Measurements from ENCODE around the gene ZMYND8. TPM values are rescaled to one million over a fixed set of nuclear protein-coding genes. Genes with fewer than 3 reads are reported as not detected.
A peak's percentile ranks its signal among the peaks of the same experiment; 100 is the strongest.
"Not testable (repeated sequence)": the region's sequence is repeated elsewhere in the genome, so short reads cannot be mapped to it uniquely, and the experiment has no call there.

Gene ZMYND8
- total RNA-seq, 1 donor from 2014 or later: 37.9 TPM

- H3K4me3 ChIP-seq: no peak overlapping the region
- DNase-seq: peak; percentile 79
- H3K9me3 ChIP-seq (replicated peaks): no peaks in the 10 kb centered on the region
- H3K27me3 ChIP-seq (ENCODE audit: low read depth): no peaks in the 10 kb centered on the region
- peaks cover 17% of the 10 kb centered on the region for H3K4me1 ChIP-seq
- intact Hi-C loops (cut with micrococcal nuclease): loop anchor here (10.0 kb wide), 1 partner anchor 179 kb away; no protein-coding TSS in a partner anchor
- TF ChIP-seq CTCF (IDR thresholded peaks at IDR 0.05; ENCODE audit: borderline replicate concordance): peak; percentile 89
- H3K27ac ChIP-seq (replicated peaks): no peak overlapping the region
- H3K36me3 ChIP-seq: peaks cover 24% of the 10 kb centered on the region
Observed at GRCh38 chr20:47205577-47206123, 150.8 kb downstream of the ZMYND8 start.

GRCh38 chr20:47204850-47205122, 151.7 kb downstream of the ZMYND8 start:
- H3K36me3 ChIP-seq: peaks cover 16% of the 10 kb centered on the region
- H3K4me3 ChIP-seq; H3K9me3 ChIP-seq (replicated peaks); H3K27me3 ChIP-seq (ENCODE audit: low read depth); DNase-seq; H3K27ac ChIP-seq (replicated peaks): not testable (repeated sequence)
- peaks cover 17% of the 10 kb centered on the region for H3K4me1 ChIP-seq
- intact Hi-C loops (cut with micrococcal nuclease): loop anchor here (10.0 kb wide), 1 partner anchor 180 kb away; no protein-coding TSS in a partner anchor

GRCh38 chr20:47204008-47204849, 152.3 kb downstream of the ZMYND8 start:
- H3K27ac ChIP-seq (replicated peaks): no peak overlapping the region
- TF ChIP-seq CTCF (IDR thresholded peaks at IDR 0.05; ENCODE audit: borderline replicate concordance): no peak

GRCh38 chr20:47202733-47203667, 153.5 kb downstream of the ZMYND8 start:
- intact Hi-C loops (cut with micrococcal nuclease): loop anchor here (10.0 kb wide), 1 partner anchor 182 kb away; no protein-coding TSS in a partner anchor
- Histone ChIP-seq H3K4me1 (peaks cover 17% of the 10 kb centered on the region), H3K4me3 (no peak overlapping the region), H3K9me3 (replicated peaks) (no peaks in the 10 kb centered on the region), H3K36me3 (no peaks in the 10 kb centered on the region), H3K27ac (replicated peaks) (no peak overlapping the region), H3K27me3 (ENCODE audit: low read depth) (no peaks in the 10 kb centered on the region)
- no peak for DNase-seq
- no peak for TF ChIP-seq CTCF (IDR thresholded peaks at IDR 0.05; ENCODE audit: borderline replicate concordance)

More at GRCh38 chr20:47204008-47204849, 152.3 kb downstream of the ZMYND8 start:
- DNase-seq: no peak
- no peaks in the 10 kb centered on the region for H3K9me3 ChIP-seq (replicated peaks)
- intact Hi-C loops (cut with micrococcal nuclease): loop anchor here (10.0 kb wide), 1 partner anchor 181 kb away; no protein-coding TSS in a partner anchor
- H3K4me1 ChIP-seq: peaks cover 17% of the 10 kb centered on the region
- H3K27me3 ChIP-seq (ENCODE audit: low read depth): no peaks in the 10 kb centered on the region
- no peak overlapping the region for H3K4me3 ChIP-seq
- peaks cover 10% of the 10 kb centered on the region for H3K36me3 ChIP-seq

GRCh38 chr20:47201074-47201730, 155.3 kb downstream of the ZMYND8 start:
- H3K27me3 ChIP-seq (ENCODE audit: low read depth): no peaks in the 10 kb centered on the region
- intact Hi-C loops (cut with micrococcal nuclease): loop anchor here (10.0 kb wide), 1 partner anchor 184 kb away; no protein-coding TSS in a partner anchor
- no peak for DNase-seq
- H3K9me3 ChIP-seq (replicated peaks): no peaks in the 10 kb centered on the region
- H3K4me3 ChIP-seq: no peak overlapping the region
- no peaks in the 10 kb centered on the region for H3K36me3 ChIP-seq
- H3K4me1 ChIP-seq: peaks cover 15% of the 10 kb centered on the region
- no peak for TF ChIP-seq CTCF (IDR thresholded peaks at IDR 0.05; ENCODE audit: borderline replicate concordance)
- no peak overlapping the region for H3K27ac ChIP-seq (replicated peaks)

Measured in left ventricle myocardium inferior (tissue), 1 donor.